Measurements from ENCODE around the gene OR4K2.
"Not testable (repeated sequence)": the region's sequence is repeated elsewhere in the genome, so short reads cannot be mapped to it uniquely, and the experiment has no call there.

OR4K2 gene

DNA sequence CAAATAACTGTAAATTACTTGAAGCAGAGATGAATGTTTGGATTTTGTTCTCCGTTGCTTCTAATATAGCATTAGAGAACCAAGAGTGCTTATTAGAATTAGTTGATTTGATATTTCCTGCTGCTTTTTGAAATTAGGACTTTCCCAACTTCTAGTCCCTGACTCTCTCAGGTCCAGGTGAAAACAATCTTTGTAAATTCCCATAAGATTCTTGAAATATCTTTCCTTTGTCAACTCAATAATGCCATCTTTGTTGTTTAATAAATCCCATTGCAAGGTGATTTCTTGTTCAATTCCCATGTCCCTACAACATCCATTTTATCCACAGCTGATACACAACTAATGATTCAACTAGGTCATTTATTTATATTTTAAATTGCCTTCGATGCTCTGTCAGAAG is at the start of gene OR4K2:
OR4K2 (plus strand) TSS at position 301 of the 400 bp plus-strand sequence. CDS start 1,126 bp downstream, outside the sequence.
- no peak for DNase-seq

- not testable (repeated sequence) for DNase-seq
Observed at GRCh38 chr14:19827626-19828244, 47.2 kb upstream of the OR4K2 start.

- no peak for DNase-seq
Observed at GRCh38 chr14:19828314-19828713, 46.6 kb upstream of the OR4K2 start.

GRCh38 chr14:19834203-19834848 is 40.6 kb upstream of the OR4K2 start:
- DNase-seq, result not testable (repeated sequence)

- DNase-seq, result no peak
Observed at GRCh38 chr14:19838433-19838832, 36.5 kb upstream of the OR4K2 start.

- DNase-seq, result no peak
Observed at GRCh38 chr14:19851365-19851764, 23.6 kb upstream of the OR4K2 start.

GRCh38 chr14:19866061-19866669 is 8.8 kb upstream of the OR4K2 start:
- DNase-seq, result not testable (repeated sequence)

GRCh38 chr14:19873178-19873577 is 1.8 kb upstream of the OR4K2 start:
- no peak for DNase-seq

GRCh38 chr14:19878029-19878642 is 3.2 kb downstream of the OR4K2 start:
- DNase-seq, result no peak

GRCh38 chr14:19895282-19895681 is 20.3 kb downstream of the OR4K2 start:
- no peak for DNase-seq

DNA sequence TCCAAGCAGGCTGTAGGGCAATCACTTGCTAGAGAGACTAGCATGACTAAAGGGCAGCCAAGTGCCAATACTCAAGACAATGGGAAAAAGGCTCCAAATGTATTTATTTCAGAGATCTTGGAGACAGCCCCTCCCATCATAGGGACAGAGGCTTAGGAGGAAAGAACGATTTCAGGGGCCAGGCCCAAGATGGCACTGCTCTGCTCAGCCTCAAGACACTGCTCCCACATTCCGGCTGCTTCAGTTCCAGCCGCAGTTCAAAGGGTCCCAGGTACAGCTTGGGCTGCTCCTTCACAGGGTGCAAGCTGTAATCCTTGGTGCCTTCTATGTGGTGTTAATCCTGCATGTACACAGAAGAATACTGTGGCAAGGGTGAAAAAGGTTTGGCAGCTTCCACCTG is 26.1 kb downstream of the OR4K2 start:
- DNase-seq, result no peak

- DNase-seq, result no peak
Observed at GRCh38 chr14:19902409-19902808, 27.5 kb downstream of the OR4K2 start.

DNA sequence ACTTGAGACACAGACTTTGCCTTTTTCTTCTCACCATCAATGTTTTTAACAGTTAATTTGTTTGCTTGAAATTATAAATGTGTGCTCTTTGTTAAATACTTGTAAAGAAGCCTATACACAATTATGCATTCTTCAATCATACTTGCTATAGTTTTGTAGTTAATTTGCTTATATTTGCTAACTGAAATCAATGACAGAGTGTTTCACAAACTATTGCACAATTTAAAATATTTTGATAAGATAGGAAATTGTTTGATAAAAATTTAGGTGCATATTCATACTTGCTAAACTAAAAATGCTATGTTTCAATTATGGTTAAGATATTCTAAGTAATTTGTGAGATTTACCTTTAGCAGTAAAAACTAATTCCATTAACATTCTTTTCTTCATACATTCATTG is 31.7 kb downstream of the OR4K2 start:
- DNase-seq, result no peak

DNA sequence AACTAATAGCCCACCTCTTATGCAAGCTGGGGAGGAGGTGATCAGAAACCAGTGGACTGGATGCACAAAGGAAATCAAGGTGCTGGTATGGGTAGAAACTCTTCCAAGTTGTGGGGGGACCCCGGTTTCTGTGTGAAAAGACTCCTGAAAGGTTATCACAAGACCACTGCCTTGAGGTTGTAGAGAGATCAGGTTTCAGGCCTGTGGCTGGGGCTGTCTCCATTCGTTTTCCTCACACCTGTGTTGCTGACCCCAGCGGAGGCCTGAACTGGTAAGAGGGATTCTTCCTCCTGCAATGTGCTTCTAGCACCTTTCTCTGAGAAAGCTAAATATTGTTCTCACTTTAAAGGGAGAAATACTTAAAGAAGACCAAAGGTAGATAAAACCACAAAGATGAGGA is 36.2 kb downstream of the OR4K2 start:
- DNase-seq, result no peak

GRCh38 chr14:19917243-19917642 is 42.3 kb downstream of the OR4K2 start:
- DNase-seq, result no peak

- no peak for DNase-seq
Observed at GRCh38 chr14:19917955-19918518, 43.1 kb downstream of the OR4K2 start.

DNA sequence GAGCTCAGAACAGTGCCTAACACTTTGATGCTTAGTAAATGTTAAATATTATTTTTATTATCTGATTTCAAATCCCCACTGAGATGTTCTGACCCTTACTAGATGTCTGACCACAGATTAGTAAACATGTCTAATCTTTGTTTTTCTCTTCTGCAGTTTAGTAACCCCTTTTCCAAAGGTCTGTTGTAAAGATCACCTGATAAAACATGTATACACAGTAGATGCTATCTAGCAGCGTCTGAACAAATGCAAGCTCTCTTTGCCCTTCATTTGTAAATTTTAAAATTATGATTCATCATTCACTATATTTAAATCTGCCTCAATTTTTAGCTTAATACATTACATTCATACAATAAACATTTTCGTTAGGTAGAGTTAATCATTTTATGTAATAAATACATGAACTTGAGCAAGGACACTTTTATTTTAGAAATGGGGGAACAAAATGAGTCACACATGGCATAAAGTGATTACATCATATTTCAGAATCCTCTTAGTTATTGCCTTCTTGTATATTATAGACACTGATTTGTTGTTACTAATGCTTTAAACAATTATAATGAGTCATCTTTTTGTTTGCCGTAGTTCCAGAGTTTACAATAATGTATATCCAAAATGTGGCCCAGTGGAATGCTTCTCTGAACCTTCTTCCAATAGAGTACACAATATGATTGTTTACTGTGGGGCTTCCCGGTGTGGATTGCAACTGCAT is 43.8 kb downstream of the OR4K2 start:
- no peak for DNase-seq

GRCh38 chr14:19920021-19920657 is 45.2 kb downstream of the OR4K2 start, which contains the start of gene OR4K5:
TSS of gene OR4K5 (plus strand) at chr14:19920607. CDS start at chr14:19920607, 0 bp downstream.
- DNase-seq, result no peak

DNA sequence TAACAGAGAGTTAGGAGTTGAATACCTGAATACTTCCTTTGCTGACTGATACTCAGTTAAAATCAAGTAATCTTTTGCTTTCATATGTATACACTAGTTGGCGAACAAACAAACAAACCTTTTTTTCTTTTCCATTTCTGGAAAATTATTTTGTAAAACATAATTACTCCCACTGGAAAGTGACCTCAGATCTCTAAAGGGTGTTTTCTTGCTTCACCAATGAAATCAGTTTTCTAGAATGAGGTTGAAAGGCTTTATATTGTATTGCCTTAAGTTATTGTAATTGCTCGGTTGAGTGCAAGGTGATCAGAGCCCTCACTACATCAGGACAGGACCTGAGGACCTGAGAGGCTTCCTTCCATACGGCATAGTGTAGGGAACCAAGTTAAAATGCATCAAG is 55.7 kb downstream of the OR4K2 start, which contains the start of gene OR4K1:
OR4K1 (plus strand) TSS at position 301 of the 400 bp plus-strand sequence. CDS start 4,750 bp downstream, outside the sequence.
- no peak for DNase-seq

All from NCI-H1930 (cell line).